Pancreas (tissue), 10 donors: ENCODE results near the gene BCL3. TPM values are rescaled to one million over a fixed set of nuclear protein-coding genes. Genes with fewer than 3 reads are reported as not detected.

Source experiments
- ATAC-seq, 4 donors: fragments of 200-7000 bp; cut with Tn5 transposase; one replicate each; pipeline versions ENCODE4 v1.8.0 to v1.9.1; 2020; ENCODE audit warnings: mild to moderate bottlenecking in 4 of 4, moderate library complexity in 4 of 4
- DNase-seq, 6 donors: peaks; one replicate each; pipeline ENCODE4 v3.0.0-alpha.2; 2020
- FAIRE-seq: peaks from 2 replicates; lab custom pipeline; 2012; peaks lifted over from hg19 to GRCh38; lab: Jason Lieb, UNC
- H3K27ac ChIP-seq, 4 donors: fragments of 200-600 bp; sonication (generic); 1 replicate in 3 of 4; 2 replicates in 1 of 4; pipeline versions ENCODE4 v1.5.0 to v1.8.0; 2020
- H3K27me3 ChIP-seq, 4 donors: fragments of 200-600 bp; one replicate each; pipeline ENCODE4 v1.8.0; 2021
- H3K36me3 ChIP-seq, 3 donors: fragments of 200-600 bp; sonication (generic) in 1 of 3; one replicate each; pipeline versions ENCODE4 v1.5.0 to v1.8.0; 2020 to 2021
- H3K4me1 ChIP-seq, 3 donors: fragments of 200-600 bp; one replicate each; pipeline ENCODE4 v1.8.0; 2021
- H3K4me3 ChIP-seq, 4 donors: fragments of 200-600 bp; sonication (generic) in 2 of 4; one replicate each; pipeline versions ENCODE4 v1.5.0 to v1.8.0; 2020 to 2021
- H3K9me3 ChIP-seq, 4 donors: fragments of 200-600 bp; one replicate each; pipeline ENCODE4 v1.8.0; 2021
- CTCF ChIP-seq, 4 donors: fragments of 200-600 bp; sonication (generic) in 3 of 4; IDR thresholded peaks; one replicate each; pipeline versions ENCODE4 v1.5.0 to v1.8.0; 2021; ENCODE audit warnings: antibody characterized with exemption in 4 of 4
- WGBS, 2 donors: extraction: QIAGEN DNeasy Blood & Tissue Kit; methylation state at CpG; one replicate each; pipeline ENCODE4 v1.1.7; 2013; 5-methylcytosine and 5-hydroxymethylcytosine counted together
- intact Hi-C, 3 donors: fragments of 100-400 bp; cut with DNase I; formaldehyde crosslinking; loops; one replicate each; pipeline versions ENCODE4 v1.11.1 to v1.14.2; 2022
- polyA plus RNA-seq, 2 donors: library from polyadenylated mRNA; stranded (reverse); fragments of 200-250 nt; gene quantifications; one replicate each; pipeline ENCODE4 v1.2.3, GENCODE V29; 2013
- total RNA-seq, 6 donors: library from RNA; stranded (reverse); fragmentation: NEBNext Ultra II Directional in 4 of 6; extraction: Animal tissue kit (Norgen Biotek cat#: 25700) in 4 of 6; gene quantifications; one replicate each; pipeline versions ENCODE4 v1.2.1 to v1.2.4, GENCODE V29; 2021 to 2023
- donor health status: healthy with polysubstance abuse.
- donor health status: DM: no; HTN: no; CAD: no; lungs with moderate emphysema.
- donor health status: DM: no; HTN: no; CAD: no.
- donor health status: control.
- donor health status: control.
- donor health status: Bipolar disorder and iron deficiency.
- donor health status: DM: yes; HTN: yes; CAD: no.
- donor health status: DM: no; HTN: no; CAD: no.
- donor health status: DM: no; HTN: no; CAD: no.
- donor health status: DM: yes; HTN: yes; CAD: no.

Gene BCL3
- total and polyA plus RNA-seq, 8 donors: 13.9 to 113 (median 36.5) TPM

- Histone ChIP-seq H3K9me3 (no peaks in the 10 kb centered on the region), H3K27me3 (no peaks in the 10 kb centered on the region), H3K4me3 (no peak overlapping the region), H3K36me3 (no peaks in the 10 kb centered on the region), H3K4me1 (peaks cover 22 to 55% (median 34%) of the 10 kb centered on the region in 3 donors), H3K27ac (peak overlapping the region in 3 of 4 donors; percentile 11 to 89 (median 69))
- 72% methylated on average over 8 to 10 of the region's 10 CpGs for WGBS, 2 donors
- FAIRE-seq: no peak
- peak in 4 of 6 donors; percentile 44 to 66 (median 48) for DNase-seq
- no peak for TF ChIP-seq CTCF (IDR thresholded peaks at IDR 0.05)
- ATAC-seq: peak in 1 of 4 donors; percentile 1
- intact Hi-C loops: no loop called here
These were observed 3.1 kb upstream of the BCL3 start for GRCh38 chr19:44745341-44745831.

GRCh38 chr19:44745887-44746600 lies 2.5 kb upstream of the BCL3 start:
- Histone ChIP-seq H3K27me3 (no peaks in the 10 kb centered on the region), H3K4me1 (peaks cover 22 to 48% (median 33%) of the 10 kb centered on the region in 3 donors), H3K9me3 (no peaks in the 10 kb centered on the region), H3K36me3 (no peaks in the 10 kb centered on the region), H3K4me3 (no peak overlapping the region), H3K27ac (peak overlapping the region in 2 of 4 donors; percentile 92 to 93)
- intact Hi-C loops: no loop called here
- 68 to 74% methylated on average over 4 of the region's 4 CpGs for WGBS, 2 donors
- ATAC-seq (no peak), FAIRE-seq (no peak), DNase-seq (peak in 1 of 6 donors; percentile 11)
- TF ChIP-seq CTCF (IDR thresholded peaks at IDR 0.05): no peak

GRCh38 chr19:44746616-44746945 lies 1.9 kb upstream of the BCL3 start:
- Histone ChIP-seq H3K4me1 (peaks cover 22 to 45% (median 27%) of the 10 kb centered on the region in 3 donors), H3K36me3 (no peaks in the 10 kb centered on the region), H3K27me3 (no peaks in the 10 kb centered on the region), H3K4me3 (peak overlapping the region in 1 of 4 donors; percentile 80), H3K9me3 (no peaks in the 10 kb centered on the region), H3K27ac (peak overlapping the region; percentile 25 to 93 (median 81))
- intact Hi-C loops: no loop called here
- peak in 2 of 6 donors; percentile 25 to 27 for DNase-seq
- WGBS, 2 donors: 80 to 81% methylated on average over 5 of the region's 5 CpGs
- ATAC-seq: no peak
- no peak for TF ChIP-seq CTCF (IDR thresholded peaks at IDR 0.05)
- FAIRE-seq: no peak

- ATAC-seq (peak; percentile 89 to 91 (median 90)), FAIRE-seq (peak; percentile 17), DNase-seq (peak; percentile 92 to 96 (median 95))
- TF ChIP-seq CTCF (IDR thresholded peaks at IDR 0.05): no peak
- Histone ChIP-seq H3K9me3 (no peaks in the 10 kb centered on the region), H3K36me3 (no peaks in the 10 kb centered on the region), H3K4me1 (peaks cover 21 to 46% (median 25%) of the 10 kb centered on the region in 3 donors), H3K27ac (peak overlapping the region; percentile 70 to 93 (median 85)), H3K4me3 (peak overlapping the region in 3 of 4 donors; percentile 18 to 80 (median 75)), H3K27me3 (no peaks in the 10 kb centered on the region)
- 8 to 9% methylated on average over 20 to 33 of the region's 34 CpGs for WGBS, 2 donors
- intact Hi-C loops: no loop called here
These were observed 1.4 kb upstream of the BCL3 start for GRCh38 chr19:44746946-44747738.
